B cell (primary cell): Measurements from ENCODE around the gene PDCD11. TPM values are rescaled to one million over a fixed set of nuclear protein-coding genes. Genes with fewer than 3 reads are reported as not detected.
A peak's percentile ranks its signal among the peaks of the same experiment; 100 is the strongest.

Source experiments
- ATAC-seq: fragments of 200-7000 bp; cut with Tn5 transposase; one replicate; pipeline ENCODE4 v1.10.0; 2021; ENCODE audit warnings: low read depth, mild to moderate bottlenecking, moderate number of reproducible peaks, moderate library complexity
- CTCF ChIA-PET: fragments of 350-600 bp; sonication (Branson Sonifier 250); formaldehyde crosslinking; loops from one replicate; lab custom pipeline; 2021; ENCODE audit warnings: antibody characterized with exemption, inconsistent platforms; lab: Charles Lee
- POLR2A ChIA-PET: fragments of 350-600 bp; sonication (Branson Sonifier 250); formaldehyde crosslinking; loops from one replicate; lab custom pipeline; 2021; ENCODE audit warnings: antibody characterized with exemption; lab: Charles Lee
- DNase-seq: peaks from one replicate; pipeline ENCODE4 v3.0.0; 2013
- H2AFZ ChIP-seq: 2 replicates; pipeline ENCODE4 v1.6.1; 2012; ENCODE audit warnings: mild to moderate bottlenecking, low read depth, low read length; ENCODE audit not compliant: insufficient read depth, poor library complexity, severe bottlenecking
- H3K27ac ChIP-seq, 2 donors: 1 replicate in 1 of 2; 2 replicates in 1 of 2; pipeline ENCODE4 v1.5.1; 2012 to 2013; ENCODE audit warnings: low read length in 2 of 2, mild to moderate bottlenecking in 2 of 2, moderate library complexity in 1 of 2
- H3K27me3 ChIP-seq, 4 experiments: fragments of 200-600 bp in 1 of 4; sonication (generic) in 1 of 4; replicated peaks in 1 of 4; 1 replicate in 2 of 4; 2 replicates in 2 of 4; pipeline versions ENCODE4 v1.6.1 to v1.7.0; 2013 to 2016; ENCODE audit warnings: low read length in 3 of 4, mild to moderate bottlenecking in 2 of 4, mixed read lengths in 1 of 4, moderate library complexity in 1 of 4; ENCODE audit not compliant: insufficient read depth in 4 of 4, control insufficient read depth in 3 of 4; ENCODE audit errors: control extremely low read depth in 1 of 4
- H3K36me3 ChIP-seq, 2 experiments: replicated peaks in 1 of 2; 1 replicate in 1 of 2; 2 replicates in 1 of 2; pipeline versions ENCODE4 v1.6.1 to v1.7.1; 2013; ENCODE audit warnings: low read length in 1 of 2; ENCODE audit not compliant: insufficient read depth in 2 of 2, control insufficient read depth in 1 of 2; ENCODE audit errors: control extremely low read depth in 1 of 2, extremely low read depth in 1 of 2
- H3K4me1 ChIP-seq, 2 donors: fragments of 200-600 bp in 1 of 2; sonication (generic) in 1 of 2; 1 replicate in 1 of 2; 2 replicates in 1 of 2; pipeline versions ENCODE4 v1.5.1 to v1.6.1; 2013 to 2017; ENCODE audit warnings: low read length in 2 of 2; ENCODE audit not compliant: control insufficient read depth in 2 of 2, insufficient read depth in 2 of 2
- H3K4me2 ChIP-seq: replicated peaks from 2 replicates; pipeline ENCODE3; 2012; ENCODE audit warnings: mild to moderate bottlenecking, low read depth, low read length; ENCODE audit not compliant: poor library complexity, severe bottlenecking
- H3K4me3 ChIP-seq, 5 experiments: fragments of 200-600 bp in 1 of 5; sonication (generic) in 1 of 5; 1 replicate in 3 of 5; 2 replicates in 2 of 5; pipeline versions ENCODE4 v1.5.1 to v1.7.0; 2011 to 2016; ENCODE audit warnings: low read length in 4 of 5, mild to moderate bottlenecking in 4 of 5, low read depth in 2 of 5, control low read depth in 1 of 5, moderate library complexity in 1 of 5; ENCODE audit not compliant: insufficient read depth in 1 of 5; ENCODE audit errors: control extremely low read depth in 1 of 5, extremely low read depth in 1 of 5
- H3K79me2 ChIP-seq: fragments of 200-600 bp; sonication (generic); one replicate; pipeline ENCODE4 v1.6.0; 2016; ENCODE audit warnings: low read length; ENCODE audit not compliant: control insufficient read depth, insufficient read depth
- H3K9ac ChIP-seq: fragments of 200-600 bp; sonication (generic); 2 replicates; pipeline ENCODE4 v1.6.1; 2017; ENCODE audit warnings: mild to moderate bottlenecking, low read length, moderate library complexity
- H3K9me3 ChIP-seq, 3 donors: one replicate each; pipeline versions ENCODE4 v1.6.1 to v1.7.1; 2013; ENCODE audit warnings: low read length in 2 of 3; ENCODE audit not compliant: control insufficient read depth in 2 of 3, insufficient read depth in 1 of 3; ENCODE audit errors: control extremely low read depth in 1 of 3
- H4K20me1 ChIP-seq: 2 replicates; pipeline ENCODE4 v1.6.0; 2012; ENCODE audit warnings: mild to moderate bottlenecking, low read length; ENCODE audit not compliant: insufficient read depth, control insufficient read depth, poor library complexity, severe bottlenecking
- H3K27ac Mint-ChIP-seq: one replicate; pipeline ENCODE4 v1.8.0; 2021; ENCODE audit warnings: mixed read lengths
- H3K27me3 Mint-ChIP-seq: one replicate; pipeline ENCODE4 v1.8.0; 2021; ENCODE audit warnings: mixed read lengths
- H3K4me1 Mint-ChIP-seq: one replicate; pipeline ENCODE4 v1.8.0; 2021; ENCODE audit warnings: mixed read lengths
- H3K4me3 Mint-ChIP-seq: one replicate; pipeline ENCODE4 v1.8.0; 2021; ENCODE audit warnings: mixed read lengths
- H3K9me3 Mint-ChIP-seq: one replicate; pipeline ENCODE4 v1.8.0; 2022; ENCODE audit warnings: mixed read lengths; ENCODE audit not compliant: insufficient read depth
- EZH2 ChIP-seq: IDR thresholded peaks from 2 replicates; pipeline ENCODE4 v1.6.1; 2012; ENCODE audit warnings: borderline replicate concordance, low read depth, mild to moderate bottlenecking, moderate library complexity, low read length; ENCODE audit not compliant: insufficient read depth, poor library complexity, severe bottlenecking
- WGBS: methylation state at CpG from one replicate; pipeline ENCODE4 v1.1.5; 2013; ENCODE audit warnings: missing lambda C conversion rate; ENCODE audit not compliant: insufficient coverage; 5-methylcytosine and 5-hydroxymethylcytosine counted together
- intact Hi-C: fragments of 100-400 bp; cut with micrococcal nuclease; formaldehyde crosslinking; loops from one replicate; pipeline ENCODE4 v1.10.0; 2022
- polyA plus RNA-seq: library from polyadenylated mRNA; depleted of rRNA; stranded (reverse); fragments of >200 nt; gene quantifications from 2 replicates; pipeline ENCODE4 v1.2.3, GENCODE V29; 2012
- total RNA-seq, 2 donors: library from RNA; stranded (reverse); fragments of 120-200 nt in 1 of 2; gene quantifications; 1 replicate in 1 of 2; 2 replicates in 1 of 2; pipeline versions ENCODE4 v1.2.3 to v1.2.4, GENCODE V29; 2013 to 2022
- TF ChIP-seq, protein P1 (sequence below): fragments of 200-600 bp; IDR thresholded peaks from one replicate; pipeline ENCODE4 v1.8.0; 2022; ENCODE audit warnings: antibody characterized with exemption, mild to moderate bottlenecking

Gene PDCD11
- total and polyA plus RNA-seq, 2 donors (not counting 1 experiment from before 2014, with no cell fraction given): 15.9 to 42.3 TPM

DNA sequence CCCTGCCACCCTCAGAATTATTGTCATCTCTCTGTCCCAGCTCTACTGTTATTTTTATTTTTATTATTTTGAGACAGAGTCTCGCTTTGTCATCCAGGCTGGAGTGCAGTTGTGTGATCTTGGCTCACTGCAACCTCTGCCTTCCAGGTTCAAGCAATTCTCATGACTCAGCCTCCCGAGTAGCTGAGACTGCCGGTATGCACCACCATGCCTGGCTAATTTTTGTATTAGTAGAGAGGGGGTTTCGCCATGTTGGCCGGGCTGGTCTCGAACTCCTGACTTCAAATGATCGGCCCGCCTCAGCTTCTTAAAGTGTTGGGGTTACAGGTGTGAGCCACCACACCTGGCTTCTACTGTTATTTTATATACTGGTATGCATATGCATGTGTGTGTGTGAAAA is 44.8 kb downstream of the PDCD11 start:
- H3K9me3 Mint-ChIP-seq: no peaks in the 10 kb centered on the region
- no peak overlapping the region for H3K4me2 ChIP-seq
- CTCF ChIA-PET: interaction anchor here (1.0 to 1.4 kb wide), 3 partner anchors 12 to 45 kb away, joined by 3 to 4 read pairs (median 3); no protein-coding TSS in a partner anchor
- no peak overlapping the region for H2AFZ ChIP-seq
- no peak overlapping the region for H3K9ac ChIP-seq
- 100% methylated on average over 7 of the region's 8 CpGs for WGBS
- no peak for TF ChIP-seq EZH2
- TF ChIP-seq, protein P1, sequence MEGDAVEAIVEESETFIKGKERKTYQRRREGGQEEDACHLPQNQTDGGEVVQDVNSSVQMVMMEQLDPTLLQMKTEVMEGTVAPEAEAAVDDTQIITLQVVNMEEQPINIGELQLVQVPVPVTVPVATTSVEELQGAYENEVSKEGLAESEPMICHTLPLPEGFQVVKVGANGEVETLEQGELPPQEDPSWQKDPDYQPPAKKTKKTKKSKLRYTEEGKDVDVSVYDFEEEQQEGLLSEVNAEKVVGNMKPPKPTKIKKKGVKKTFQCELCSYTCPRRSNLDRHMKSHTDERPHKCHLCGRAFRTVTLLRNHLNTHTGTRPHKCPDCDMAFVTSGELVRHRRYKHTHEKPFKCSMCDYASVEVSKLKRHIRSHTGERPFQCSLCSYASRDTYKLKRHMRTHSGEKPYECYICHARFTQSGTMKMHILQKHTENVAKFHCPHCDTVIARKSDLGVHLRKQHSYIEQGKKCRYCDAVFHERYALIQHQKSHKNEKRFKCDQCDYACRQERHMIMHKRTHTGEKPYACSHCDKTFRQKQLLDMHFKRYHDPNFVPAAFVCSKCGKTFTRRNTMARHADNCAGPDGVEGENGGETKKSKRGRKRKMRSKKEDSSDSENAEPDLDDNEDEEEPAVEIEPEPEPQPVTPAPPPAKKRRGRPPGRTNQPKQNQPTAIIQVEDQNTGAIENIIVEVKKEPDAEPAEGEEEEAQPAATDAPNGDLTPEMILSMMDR: no peak
- H3K27me3 ChIP-seq: no peaks in the 10 kb centered on the region
- DNase-seq: no peak
- H3K27ac ChIP-seq: no peak overlapping the region
- no peak overlapping the region for H3K27ac Mint-ChIP-seq
- no peaks in the 10 kb centered on the region for H3K4me1 Mint-ChIP-seq
- no peaks in the 10 kb centered on the region for H3K27me3 Mint-ChIP-seq
- no peak overlapping the region for H3K4me3 ChIP-seq
- no peaks in the 10 kb centered on the region for H3K4me1 ChIP-seq
- H3K9me3 ChIP-seq: no peaks in the 10 kb centered on the region
- H3K36me3 ChIP-seq: peaks cover 0 to 92% of the 10 kb centered on the region in 2 experiments
- ATAC-seq: no peak
- no peaks in the 10 kb centered on the region for H3K79me2 ChIP-seq
- H3K4me3 Mint-ChIP-seq: no peak overlapping the region
- no peaks in the 10 kb centered on the region for H4K20me1 ChIP-seq
- intact Hi-C loops: no loop called here
- POLR2A ChIA-PET: no interaction called here

DNA sequence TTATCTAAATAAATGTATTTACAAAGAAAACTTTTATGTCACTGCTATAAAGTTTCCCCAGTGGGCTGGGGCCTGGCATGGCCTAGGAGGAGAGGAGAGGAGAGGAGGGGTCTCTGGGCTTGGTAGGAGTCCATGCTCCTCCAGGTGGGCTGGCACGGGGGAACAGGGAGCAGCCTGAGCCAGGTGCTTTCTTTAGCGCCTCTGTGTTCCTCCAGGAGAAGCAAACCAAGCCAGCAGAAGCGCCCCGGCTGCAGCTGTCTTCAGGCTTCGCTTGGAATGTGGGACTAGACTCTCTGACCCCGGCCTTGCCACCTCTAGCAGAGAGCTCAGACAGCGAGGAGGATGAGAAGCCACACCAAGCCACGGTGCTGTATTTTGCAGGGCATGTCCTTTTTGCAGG is 45.2 kb downstream of the PDCD11 start:
- ATAC-seq: no peak
- Histone ChIP-seq H3K9me3 (no peaks in the 10 kb centered on the region), H3K9ac (no peak overlapping the region), H3K36me3 (peaks cover 0 to 92% of the 10 kb centered on the region in 2 experiments), H3K4me2 (no peak overlapping the region), H2AFZ (no peak overlapping the region), H3K27me3 (no peaks in the 10 kb centered on the region), H4K20me1 (no peaks in the 10 kb centered on the region), H3K4me1 (no peaks in the 10 kb centered on the region), H3K79me2 (no peaks in the 10 kb centered on the region), H3K27ac (no peak overlapping the region), H3K4me3 (no peak overlapping the region)
- no peaks in the 10 kb centered on the region for H3K27me3 Mint-ChIP-seq
- no peak overlapping the region for H3K4me3 Mint-ChIP-seq
- H3K27ac Mint-ChIP-seq: peak overlapping the region; percentile 26
- POLR2A ChIA-PET: no interaction called here
- WGBS: 97% methylated on average over 8 of the region's 8 CpGs
- H3K4me1 Mint-ChIP-seq: no peaks in the 10 kb centered on the region
- CTCF ChIA-PET: interaction anchor here (1.0 to 2.0 kb wide), 3 partner anchors 11 to 44 kb away, joined by 3 to 10 read pairs (median 4); no protein-coding TSS in a partner anchor
- no peak for TF ChIP-seq EZH2
- TF ChIP-seq, protein P1: no peak
- DNase-seq: no peak
- intact Hi-C loops: no loop called here
- no peaks in the 10 kb centered on the region for H3K9me3 Mint-ChIP-seq
